ENCODE results near the gene LDLRAD4.

GRCh38 chr18:13229001-13229671 is 10.6 kb downstream of the LDLRAD4 start:
- no peak for TF ChIP-seq CTCF (IDR thresholded peaks at IDR 0.05)
- TF ChIP-seq POLR2AphosphoS5 (IDR thresholded peaks at IDR 0.05) = no peak
- no peak for TF ChIP-seq POLR2A (IDR thresholded peaks at IDR 0.05)

Data from stomach (tissue), 4 donors.